ENCODE data around the gene CNOT3.

The CNOT3 gene

GRCh38 chr19:54125713-54126112 is 11.8 kb upstream of the CNOT3 start:
- no peak overlapping the region for H3K4me3 ChIP-seq (ENCODE audit: low read length)
- no peak for DNase-seq
- H3K18ac ChIP-seq (ENCODE audit: low read length): no peak overlapping the region
- no peak overlapping the region for H2BK5ac ChIP-seq (ENCODE audit: low read length)
- no peak overlapping the region for H3K9ac ChIP-seq (ENCODE audit: low read length)
- no peak overlapping the region for H3K27ac ChIP-seq (ENCODE audit: low read depth, low read length)
- H3K4ac ChIP-seq (ENCODE audit: low read depth, low read length): no peak overlapping the region
- H3K56ac ChIP-seq (ENCODE audit: low read length): no peak overlapping the region
- H3K23ac ChIP-seq (ENCODE audit: low read length): no peak overlapping the region
- H2BK120ac ChIP-seq (ENCODE audit: low read depth, low read length): no peak overlapping the region
- H3K79me1 ChIP-seq (ENCODE audit: low read length): no peaks in the 10 kb centered on the region
- no peak overlapping the region for H2BK15ac ChIP-seq (replicated peaks; ENCODE audit: low read depth)
- no peaks in the 10 kb centered on the region for H3K4me1 ChIP-seq (ENCODE audit: control insufficient read depth, low read depth, low read length)
- no peak overlapping the region for H2AK5ac ChIP-seq (ENCODE audit: low read length)
- H3K79me2 ChIP-seq (ENCODE audit: control insufficient read depth, insufficient read depth, low read length): no peaks in the 10 kb centered on the region
- H3K4me2 ChIP-seq (ENCODE audit: low read length): no peak overlapping the region
- H4K5ac ChIP-seq (ENCODE audit: low read length): no peak overlapping the region
- H4K8ac ChIP-seq (ENCODE audit: low read depth, low read length): no peak overlapping the region
- peaks cover 16% of the 10 kb centered on the region for H3K36me3 ChIP-seq (ENCODE audit: control insufficient read depth, insufficient read depth, low read length)
- H3K27me3 ChIP-seq (ENCODE audit: insufficient read depth, low read length, poor library complexity): no peaks in the 10 kb centered on the region
- no CpG with 5 or more reads among the region's 9 CpGs for WGBS (ENCODE audit: extremely low coverage, insufficient coverage, low lambda C conversion rate)

GRCh38 chr19:54127688-54128440 is 9.7 kb upstream of the CNOT3 start:
- H3K36me3 ChIP-seq (ENCODE audit: control insufficient read depth, insufficient read depth, low read length): peaks cover 12% of the 10 kb centered on the region
- DNase-seq: no peak
- no peak overlapping the region for H3K4ac ChIP-seq (ENCODE audit: low read depth, low read length)
- H3K27me3 ChIP-seq (ENCODE audit: insufficient read depth, low read length, poor library complexity): no peaks in the 10 kb centered on the region
- H3K79me1 ChIP-seq (ENCODE audit: low read length): no peaks in the 10 kb centered on the region
- no peak overlapping the region for H3K9ac ChIP-seq (ENCODE audit: low read length)
- H2BK5ac ChIP-seq (ENCODE audit: low read length): no peak overlapping the region
- H3K4me1 ChIP-seq (ENCODE audit: control insufficient read depth, low read depth, low read length): no peaks in the 10 kb centered on the region
- no peak overlapping the region for H3K23ac ChIP-seq (ENCODE audit: low read length)
- H4K8ac ChIP-seq (ENCODE audit: low read depth, low read length): no peak overlapping the region
- no peaks in the 10 kb centered on the region for H3K79me2 ChIP-seq (ENCODE audit: control insufficient read depth, insufficient read depth, low read length)
- H2BK120ac ChIP-seq (ENCODE audit: low read depth, low read length): no peak overlapping the region
- H3K4me2 ChIP-seq (ENCODE audit: low read length): no peak overlapping the region
- H3K18ac ChIP-seq (ENCODE audit: low read length): no peak overlapping the region
- no peak overlapping the region for H3K27ac ChIP-seq (ENCODE audit: low read depth, low read length)
- no CpG with 5 or more reads among the region's 44 CpGs for WGBS (ENCODE audit: extremely low coverage, insufficient coverage, low lambda C conversion rate)
- no peak overlapping the region for H2AK5ac ChIP-seq (ENCODE audit: low read length)
- H4K5ac ChIP-seq (ENCODE audit: low read length): no peak overlapping the region
- H3K56ac ChIP-seq (ENCODE audit: low read length): no peak overlapping the region
- H2BK15ac ChIP-seq (replicated peaks; ENCODE audit: low read depth): no peak overlapping the region
- no peak overlapping the region for H3K4me3 ChIP-seq (ENCODE audit: low read length)

- WGBS (ENCODE audit: extremely low coverage, insufficient coverage, low lambda C conversion rate): no CpG with 5 or more reads among the region's 20 CpGs
Observed at GRCh38 chr19:54128441-54128725, 9.2 kb upstream of the CNOT3 start.

GRCh38 chr19:54128796-54129616 is 8.6 kb upstream of the CNOT3 start:
- Histone ChIP-seq H3K79me2 (ENCODE audit: control insufficient read depth, insufficient read depth, low read length) (no peaks in the 10 kb centered on the region), H2AK5ac (ENCODE audit: low read length) (no peak overlapping the region), H4K8ac (ENCODE audit: low read depth, low read length) (no peak overlapping the region), H3K23ac (ENCODE audit: low read length) (no peak overlapping the region), H2BK5ac (ENCODE audit: low read length) (no peak overlapping the region), H3K27me3 (ENCODE audit: insufficient read depth, low read length, poor library complexity) (no peaks in the 10 kb centered on the region), H3K18ac (ENCODE audit: low read length) (no peak overlapping the region), H3K9ac (ENCODE audit: low read length) (no peak overlapping the region), H3K79me1 (ENCODE audit: low read length) (no peaks in the 10 kb centered on the region), H3K4me3 (ENCODE audit: low read length) (no peak overlapping the region), H3K27ac (ENCODE audit: low read depth, low read length) (no peak overlapping the region), H2BK15ac (replicated peaks; ENCODE audit: low read depth) (no peak overlapping the region), H4K5ac (ENCODE audit: low read length) (no peak overlapping the region), H3K4ac (ENCODE audit: low read depth, low read length) (no peak overlapping the region), H3K4me2 (ENCODE audit: low read length) (no peak overlapping the region), H3K4me1 (ENCODE audit: control insufficient read depth, low read depth, low read length) (no peaks in the 10 kb centered on the region), H3K36me3 (ENCODE audit: control insufficient read depth, insufficient read depth, low read length) (peaks cover 12% of the 10 kb centered on the region), H2BK120ac (ENCODE audit: low read depth, low read length) (no peak overlapping the region), H3K56ac (ENCODE audit: low read length) (no peak overlapping the region)
- no peak for DNase-seq
- no CpG with 5 or more reads among the region's 41 CpGs for WGBS (ENCODE audit: extremely low coverage, insufficient coverage, low lambda C conversion rate)

More at GRCh38 chr19:54128441-54128725, 9.2 kb upstream of the CNOT3 start:
- no peak overlapping the region for H3K23ac ChIP-seq (ENCODE audit: low read length)
- no peak overlapping the region for H3K4me2 ChIP-seq (ENCODE audit: low read length)
- H3K18ac ChIP-seq (ENCODE audit: low read length): no peak overlapping the region
- no peak for DNase-seq
- H3K27me3 ChIP-seq (ENCODE audit: insufficient read depth, low read length, poor library complexity): no peaks in the 10 kb centered on the region
- no peak overlapping the region for H3K27ac ChIP-seq (ENCODE audit: low read depth, low read length)
- no peak overlapping the region for H3K56ac ChIP-seq (ENCODE audit: low read length)
- H3K4me3 ChIP-seq (ENCODE audit: low read length): no peak overlapping the region
- H2BK5ac ChIP-seq (ENCODE audit: low read length): no peak overlapping the region
- no peaks in the 10 kb centered on the region for H3K79me2 ChIP-seq (ENCODE audit: control insufficient read depth, insufficient read depth, low read length)
- H3K9ac ChIP-seq (ENCODE audit: low read length): no peak overlapping the region
- H3K79me1 ChIP-seq (ENCODE audit: low read length): no peaks in the 10 kb centered on the region
- H4K5ac ChIP-seq (ENCODE audit: low read length): no peak overlapping the region
- no peaks in the 10 kb centered on the region for H3K4me1 ChIP-seq (ENCODE audit: control insufficient read depth, low read depth, low read length)
- H3K4ac ChIP-seq (ENCODE audit: low read depth, low read length): no peak overlapping the region
- H4K8ac ChIP-seq (ENCODE audit: low read depth, low read length): no peak overlapping the region
- no peak overlapping the region for H2AK5ac ChIP-seq (ENCODE audit: low read length)
- H2BK15ac ChIP-seq (replicated peaks; ENCODE audit: low read depth): no peak overlapping the region
- peaks cover 12% of the 10 kb centered on the region for H3K36me3 ChIP-seq (ENCODE audit: control insufficient read depth, insufficient read depth, low read length)
- no peak overlapping the region for H2BK120ac ChIP-seq (ENCODE audit: low read depth, low read length)

- Histone ChIP-seq H3K23ac (ENCODE audit: low read length) (no peak overlapping the region), H3K79me2 (ENCODE audit: control insufficient read depth, insufficient read depth, low read length) (no peaks in the 10 kb centered on the region), H3K4me2 (ENCODE audit: low read length) (no peak overlapping the region), H3K56ac (ENCODE audit: low read length) (no peak overlapping the region), H3K4ac (ENCODE audit: low read depth, low read length) (no peak overlapping the region), H3K18ac (ENCODE audit: low read length) (no peak overlapping the region), H2AK5ac (ENCODE audit: low read length) (no peak overlapping the region), H3K4me1 (ENCODE audit: control insufficient read depth, low read depth, low read length) (no peaks in the 10 kb centered on the region), H2BK15ac (replicated peaks; ENCODE audit: low read depth) (no peak overlapping the region), H2BK5ac (ENCODE audit: low read length) (no peak overlapping the region), H3K9ac (ENCODE audit: low read length) (no peak overlapping the region), H3K27ac (ENCODE audit: low read depth, low read length) (no peak overlapping the region), H3K36me3 (ENCODE audit: control insufficient read depth, insufficient read depth, low read length) (peaks cover 12% of the 10 kb centered on the region), H3K27me3 (ENCODE audit: insufficient read depth, low read length, poor library complexity) (no peaks in the 10 kb centered on the region), H4K8ac (ENCODE audit: low read depth, low read length) (no peak overlapping the region), H3K79me1 (ENCODE audit: low read length) (no peaks in the 10 kb centered on the region), H4K5ac (ENCODE audit: low read length) (no peak overlapping the region), H2BK120ac (ENCODE audit: low read depth, low read length) (no peak overlapping the region), H3K4me3 (ENCODE audit: low read length) (no peak overlapping the region)
- WGBS (ENCODE audit: extremely low coverage, insufficient coverage, low lambda C conversion rate): no CpG with 5 or more reads among the region's 20 CpGs
- no peak for DNase-seq
Observed at GRCh38 chr19:54129617-54129996, 8.0 kb upstream of the CNOT3 start.
